K562 (cell line): Measurements from ENCODE around the gene DHRS3. TPM values are rescaled to one million over a fixed set of nuclear protein-coding genes. Genes with fewer than 3 reads are reported as not detected.
A peak's percentile ranks its signal among the peaks of the same experiment; 100 is the strongest.

Experiments used
- BRF1 ChIP-seq: IDR thresholded peaks from 3 replicates; pipeline ENCODE4 v1.6.1; 2011; ENCODE audit warnings: borderline replicate concordance, mild to moderate bottlenecking; ENCODE audit not compliant: insufficient read length; ENCODE audit errors: extremely low read depth
- CCAR2 ChIP-seq: fragments of 200-400 bp; formaldehyde crosslinking; IDR thresholded peaks from 2 replicates; pipeline ENCODE4 v1.6.1; 2017; ENCODE audit warnings: mild to moderate bottlenecking, low read depth, low read length
- CCNT2 ChIP-seq: IDR thresholded peaks from 2 replicates; pipeline ENCODE4 v1.6.1; 2011; ENCODE audit warnings: borderline replicate concordance, low read depth, mild to moderate bottlenecking, moderate library complexity, mixed read lengths, low read length; ENCODE audit not compliant: insufficient read length; ENCODE audit errors: extremely low read depth
- DACH1 ChIP-seq: fragments of 450-650 bp; IDR thresholded peaks from 2 replicates; pipeline ENCODE4 v1.6.1; 2018; ENCODE audit not compliant: partially characterized antibody
- ELF2 ChIP-seq: fragments of 250-450 bp; sonication (Bioruptor Pico); IDR thresholded peaks from 2 replicates; pipeline ENCODE4 v1.5.0; 2021; ENCODE audit warnings: mild to moderate bottlenecking
- KLF13 ChIP-seq: fragments of 450-650 bp; IDR thresholded peaks from 2 replicates; pipeline ENCODE4 v1.6.1; 2016; ENCODE audit warnings: missing genetic modification characterization, low read depth, mild to moderate bottlenecking, missing compliant biosample characterization, moderate library complexity, borderline replicate concordance
- PHTF2 ChIP-seq: fragments of 250-450 bp; sonication (Bioruptor Pico); IDR thresholded peaks from 2 replicates; pipeline ENCODE4 v1.5.0; 2021; ENCODE audit warnings: mild to moderate bottlenecking
- SRSF3 ChIP-seq: fragments of 200-400 bp; formaldehyde crosslinking; IDR thresholded peaks from 2 replicates; pipeline ENCODE4 v1.6.1; 2016; ENCODE audit warnings: mild to moderate bottlenecking, low read length, moderate library complexity; ENCODE audit not compliant: insufficient read depth
- U2AF1 ChIP-seq: fragments of 200-400 bp; formaldehyde crosslinking; optimal IDR thresholded peaks from 2 replicates; pipeline ENCODE3; 2017; ENCODE audit warnings: mild to moderate bottlenecking, low read depth, low read length, moderate library complexity
- ZBTB8A ChIP-seq: fragments of 450-650 bp; IDR thresholded peaks from 2 replicates; pipeline ENCODE4 v1.6.1; 2018; ENCODE audit warnings: mild to moderate bottlenecking, moderate library complexity; ENCODE audit not compliant: partially characterized antibody
- polyA plus RNA-seq, 8 experiments: library from polyadenylated mRNA; depleted of rRNA in 4 of 8; stranded (reverse) in 5 of 8; unstranded in 3 of 8; fragments of >200 nt; fragmentation: Nextera tagmentation in 2 of 8; fragmentation: Illumina TruSeq in 1 of 8; extraction: Ambion mirVana in 2 of 8; extraction: Trizol in 1 of 8; gene quantifications; 2 replicates each; pipeline versions ENCODE4 v1.2.1 to v1.2.3, GENCODE V29; 2011 to 2014; ENCODE audit warnings: inconsistent platforms in 1 of 8, missing spikeins in 1 of 8
- total RNA-seq, 7 experiments: library from RNA; depleted of rRNA in 6 of 7; stranded (reverse); fragments of >200 nt in 6 of 7; fragmentation: Illumina TruSeq in 2 of 7; extraction: Trizol in 2 of 7; gene quantifications; 2 replicates each; pipeline versions ENCODE4 v1.2.1 to v1.2.3, GENCODE V29; 2011 to 2021; ENCODE audit warnings: low replicate concordance in 1 of 7
- TF ChIP-seq, protein P1 (sequence below), 3 experiments: fragments of 200-800 bp in 1 of 3; sonication (Bioruptor generic) in 1 of 3; sonication (generic) in 1 of 3; formaldehyde crosslinking in 1 of 3; IDR thresholded peaks; 2 replicates each; pipeline versions ENCODE4 v1.6.1 to v1.8.0; 2016 to 2022; ENCODE audit warnings: mild to moderate bottlenecking in 2 of 3, missing compliant biosample characterization in 2 of 3, missing genetic modification characterization in 2 of 3, missing genetic modification reagents in 1 of 3
- TF ChIP-seq, protein P2 (sequence below): sonication (generic); formaldehyde crosslinking; IDR thresholded peaks from 2 replicates; pipeline ENCODE4 v1.8.1; 2023; ENCODE audit warnings: mild to moderate bottlenecking, missing genetic modification reagents
- TF ChIP-seq, protein P3 (sequence below), 2 experiments: IDR thresholded peaks; 2 replicates each; pipeline ENCODE4 v1.6.1; 2011; ENCODE audit warnings: borderline replicate concordance in 1 of 2, control low read depth in 1 of 2, low read depth in 1 of 2, low read length in 1 of 2, mild to moderate bottlenecking in 1 of 2, mixed read lengths in 1 of 2, moderate library complexity in 1 of 2; ENCODE audit not compliant: insufficient read depth in 1 of 2, insufficient read length in 1 of 2, poor library complexity in 1 of 2, severe bottlenecking in 1 of 2; ENCODE audit errors: extremely low read depth in 1 of 2

Gene DHRS3
- total and polyA plus RNA-seq, 9 of the 15 experiments (the other 6 are each of a cell fraction or from before 2014, with no cell fraction given): 21.0 to 116 (median 58.7) TPM

DNA sequence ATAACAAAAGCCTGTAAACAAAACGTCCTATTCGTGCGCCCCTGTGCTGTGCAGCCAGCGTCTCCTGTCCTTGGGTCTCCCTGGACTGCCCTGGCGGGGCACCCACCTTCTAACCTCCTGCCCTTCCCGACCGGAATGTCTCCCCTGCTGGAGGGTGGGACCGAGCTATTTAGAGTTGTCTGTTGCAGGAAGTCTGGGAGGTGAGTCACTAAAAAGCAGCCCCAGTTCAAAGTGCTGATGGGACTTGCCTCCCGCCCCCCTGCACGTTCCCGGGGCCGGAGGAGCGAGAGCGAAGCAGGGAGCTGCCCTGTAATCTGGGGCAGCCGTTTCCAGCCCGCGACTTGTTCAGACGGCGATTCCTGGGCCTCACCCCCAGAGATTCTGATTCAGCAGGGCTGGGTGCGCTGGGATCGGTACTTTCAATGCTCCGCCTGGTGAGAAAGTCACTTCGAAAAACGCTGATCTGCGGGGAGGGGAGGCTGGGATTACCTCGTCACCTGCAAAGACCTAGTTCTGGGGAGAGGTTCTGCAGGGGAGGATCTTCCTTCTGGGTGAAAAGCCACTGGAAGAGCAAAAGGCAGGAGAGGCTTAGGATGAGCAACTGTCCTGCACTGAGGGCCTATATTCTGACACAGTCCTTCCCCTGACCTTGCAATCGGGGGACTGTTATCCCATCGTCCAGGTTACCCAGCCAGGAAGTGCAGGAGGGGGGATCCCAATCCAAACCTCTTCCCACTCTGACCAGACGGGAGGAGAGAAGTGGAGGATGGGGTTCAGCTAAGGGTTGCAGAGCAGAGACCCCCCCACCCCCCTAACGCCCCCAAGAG is 1.2 kb upstream of the DHRS3 start (continued):
- TF ChIP-seq, protein P1, sequence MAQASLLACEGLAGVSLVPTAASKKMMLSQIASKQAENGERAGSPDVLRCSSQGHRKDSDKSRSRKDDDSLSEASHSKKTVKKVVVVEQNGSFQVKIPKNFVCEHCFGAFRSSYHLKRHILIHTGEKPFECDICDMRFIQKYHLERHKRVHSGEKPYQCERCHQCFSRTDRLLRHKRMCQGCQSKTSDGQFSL (CRISPR knock-in tag; IDR thresholded peaks at IDR 0.05): no peak; the same call in 1 of the 2 replicates
- TF ChIP-seq, protein P1 (tag; IDR thresholded peaks at IDR 0.05): no peak
- TF ChIP-seq PHTF2 (CRISPR knock-in tag) (no peak), ELF2 (CRISPR knock-in tag) (no peak), CCNT2 (no peak), U2AF1 (no peak), BRF1 (no peak), SRSF3 (no peak), DACH1 (no peak), ZBTB8A (no peak), CCAR2 (no peak), KLF13 (tag) (no peak)
- TF ChIP-seq, protein P2, sequence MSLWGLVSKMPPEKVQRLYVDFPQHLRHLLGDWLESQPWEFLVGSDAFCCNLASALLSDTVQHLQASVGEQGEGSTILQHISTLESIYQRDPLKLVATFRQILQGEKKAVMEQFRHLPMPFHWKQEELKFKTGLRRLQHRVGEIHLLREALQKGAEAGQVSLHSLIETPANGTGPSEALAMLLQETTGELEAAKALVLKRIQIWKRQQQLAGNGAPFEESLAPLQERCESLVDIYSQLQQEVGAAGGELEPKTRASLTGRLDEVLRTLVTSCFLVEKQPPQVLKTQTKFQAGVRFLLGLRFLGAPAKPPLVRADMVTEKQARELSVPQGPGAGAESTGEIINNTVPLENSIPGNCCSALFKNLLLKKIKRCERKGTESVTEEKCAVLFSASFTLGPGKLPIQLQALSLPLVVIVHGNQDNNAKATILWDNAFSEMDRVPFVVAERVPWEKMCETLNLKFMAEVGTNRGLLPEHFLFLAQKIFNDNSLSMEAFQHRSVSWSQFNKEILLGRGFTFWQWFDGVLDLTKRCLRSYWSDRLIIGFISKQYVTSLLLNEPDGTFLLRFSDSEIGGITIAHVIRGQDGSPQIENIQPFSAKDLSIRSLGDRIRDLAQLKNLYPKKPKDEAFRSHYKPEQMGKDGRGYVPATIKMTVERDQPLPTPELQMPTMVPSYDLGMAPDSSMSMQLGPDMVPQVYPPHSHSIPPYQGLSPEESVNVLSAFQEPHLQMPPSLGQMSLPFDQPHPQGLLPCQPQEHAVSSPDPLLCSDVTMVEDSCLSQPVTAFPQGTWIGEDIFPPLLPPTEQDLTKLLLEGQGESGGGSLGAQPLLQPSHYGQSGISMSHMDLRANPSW: no peak
- TF ChIP-seq, protein P3, sequence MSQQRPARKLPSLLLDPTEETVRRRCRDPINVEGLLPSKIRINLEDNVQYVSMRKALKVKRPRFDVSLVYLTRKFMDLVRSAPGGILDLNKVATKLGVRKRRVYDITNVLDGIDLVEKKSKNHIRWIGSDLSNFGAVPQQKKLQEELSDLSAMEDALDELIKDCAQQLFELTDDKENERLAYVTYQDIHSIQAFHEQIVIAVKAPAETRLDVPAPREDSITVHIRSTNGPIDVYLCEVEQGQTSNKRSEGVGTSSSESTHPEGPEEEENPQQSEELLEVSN (IDR thresholded peaks at IDR 0.05; ENCODE audit: borderline replicate concordance in 1 of 2, extremely low read depth in 1 of 2, insufficient read depth in 1 of 2, insufficient read length in 1 of 2, low read depth in 1 of 2, low read length in 1 of 2, poor library complexity in 1 of 2, severe bottlenecking in 1 of 2): peak; percentile 81 to 91
